ENCODE data around the gene LRRK2. TPM values are rescaled to one million over a fixed set of nuclear protein-coding genes. Genes with fewer than 3 reads are reported as not detected.

LRRK2 gene
- total RNA-seq, 1 experiment from 2014 or later = 0.73 TPM

GRCh38 chr12:40233741-40234367, 9.1 kb downstream of the LRRK2 start:
- Mint-ChIP-seq H3K27ac (ENCODE audit: unreplicated experiment) (no peak overlapping the region), H3K36me3 (ENCODE audit: insufficient read depth, unreplicated experiment) (no peaks in the 10 kb centered on the region), H3K4me1 (ENCODE audit: low read depth, unreplicated experiment) (peaks cover 9% of the 10 kb centered on the region), H3K4me3 (ENCODE audit: low read depth, unreplicated experiment) (no peak overlapping the region), H3K27me3 (ENCODE audit: unreplicated experiment) (no peaks in the 10 kb centered on the region), H3K9me3 (ENCODE audit: low read depth, unreplicated experiment) (no peaks in the 10 kb centered on the region)
- CTCF ChIA-PET = interaction anchor here (0.7 kb wide), 2 partner anchors 564 to 1014 kb away, joined by 7 to 8 read pairs; no protein-coding TSS in a partner anchor
- DNase-seq = no peak
- intact Hi-C loops (cut with micrococcal nuclease; ENCODE audit: unreplicated experiment) = no loop called here
- TF ChIP-seq CTCF (IDR thresholded peaks at IDR 0.05; ENCODE audit: unreplicated experiment) = no peak
- no TSS peak for BruUV-seq (replicated peaks)

- Mint-ChIP-seq H3K4me3 (ENCODE audit: low read depth, unreplicated experiment) (no peak overlapping the region), H3K4me1 (ENCODE audit: low read depth, unreplicated experiment) (no peaks in the 10 kb centered on the region), H3K27ac (ENCODE audit: unreplicated experiment) (no peak overlapping the region), H3K27me3 (ENCODE audit: unreplicated experiment) (no peaks in the 10 kb centered on the region), H3K9me3 (ENCODE audit: low read depth, unreplicated experiment) (no peaks in the 10 kb centered on the region), H3K36me3 (ENCODE audit: insufficient read depth, unreplicated experiment) (no peaks in the 10 kb centered on the region)
- TF ChIP-seq CTCF (IDR thresholded peaks at IDR 0.05; ENCODE audit: unreplicated experiment) = no peak
- BruUV-seq (replicated peaks) = no TSS peak
- intact Hi-C loops (cut with micrococcal nuclease; ENCODE audit: unreplicated experiment) = no loop called here
- no peak for DNase-seq
- CTCF ChIA-PET = no interaction called here
Measured at GRCh38 chr12:40236357-40236850, 11.6 kb downstream of the LRRK2 start.

GRCh38 chr12:40238266-40238902, 13.6 kb downstream of the LRRK2 start:
- no TSS peak for BruUV-seq (replicated peaks)
- Mint-ChIP-seq H3K9me3 (ENCODE audit: low read depth, unreplicated experiment) (no peaks in the 10 kb centered on the region), H3K27me3 (ENCODE audit: unreplicated experiment) (no peaks in the 10 kb centered on the region), H3K4me1 (ENCODE audit: low read depth, unreplicated experiment) (no peaks in the 10 kb centered on the region), H3K36me3 (ENCODE audit: insufficient read depth, unreplicated experiment) (no peaks in the 10 kb centered on the region), H3K4me3 (ENCODE audit: low read depth, unreplicated experiment) (no peak overlapping the region), H3K27ac (ENCODE audit: unreplicated experiment) (no peak overlapping the region)
- CTCF ChIA-PET = no interaction called here
- DNase-seq = no peak
- intact Hi-C loops (cut with micrococcal nuclease; ENCODE audit: unreplicated experiment) = no loop called here
- TF ChIP-seq CTCF (IDR thresholded peaks at IDR 0.05; ENCODE audit: unreplicated experiment) = no peak

- Mint-ChIP-seq H3K36me3 (ENCODE audit: insufficient read depth, unreplicated experiment) (no peaks in the 10 kb centered on the region), H3K9me3 (ENCODE audit: low read depth, unreplicated experiment) (no peaks in the 10 kb centered on the region), H3K27ac (ENCODE audit: unreplicated experiment) (no peak overlapping the region), H3K4me1 (ENCODE audit: low read depth, unreplicated experiment) (no peaks in the 10 kb centered on the region), H3K27me3 (ENCODE audit: unreplicated experiment) (no peaks in the 10 kb centered on the region), H3K4me3 (ENCODE audit: low read depth, unreplicated experiment) (no peak overlapping the region)
- TF ChIP-seq CTCF (IDR thresholded peaks at IDR 0.05; ENCODE audit: unreplicated experiment) = no peak
- no TSS peak for BruUV-seq (replicated peaks)
- CTCF ChIA-PET = no interaction called here
- intact Hi-C loops (cut with micrococcal nuclease; ENCODE audit: unreplicated experiment) = no loop called here
- no peak for DNase-seq
Measured at GRCh38 chr12:40238979-40239378, 14.2 kb downstream of the LRRK2 start.

Measured in Calu3 (cell line).